Measurements from ENCODE around the gene ADCY7. TPM values are rescaled to one million over a fixed set of nuclear protein-coding genes. Genes with fewer than 3 reads are reported as not detected.

The ADCY7 gene
- total RNA-seq, 3 donors from 2014 or later (not counting 1 experiment from before 2014, with no cell fraction given) = 479 to 591 (median 512) TPM

- no peak for TF ChIP-seq CTCF (IDR thresholded peaks at IDR 0.05)
- WGBS (ENCODE audit: insufficient coverage) = 65% methylated on average over 5 of the region's 5 CpGs
- H3K27me3 Mint-ChIP-seq (ENCODE audit: low read depth in 2 of 2) = no peaks in the 10 kb centered on the region
- peaks cover 86% of the 10 kb centered on the region in 2 donors for H3K4me1 Mint-ChIP-seq
- intact Hi-C loops (cut with micrococcal nuclease) = no loop called here
- no peaks in the 10 kb centered on the region for H3K9me3 Mint-ChIP-seq
- Histone ChIP-seq H3K4me1 (ENCODE audit: control insufficient read depth, insufficient read depth, low read length) (peaks cover 97% of the 10 kb centered on the region), H3K4me3 (ENCODE audit: low read length) (no peak overlapping the region), H3K27me3 (ENCODE audit: control insufficient read depth, insufficient read depth, low read length) (no peaks in the 10 kb centered on the region), H3K27ac (ENCODE audit: low read length) (peak overlapping the region; percentile 93), H3K9me3 (ENCODE audit: control insufficient read depth, insufficient read depth, low read length) (no peaks in the 10 kb centered on the region), H3K36me3 (ENCODE audit: control insufficient read depth, insufficient read depth, low read length) (peaks cover 12% of the 10 kb centered on the region)
- peak overlapping the region; percentile 91 to 99 for H3K27ac Mint-ChIP-seq
- H3K36me3 Mint-ChIP-seq = no peaks in the 10 kb centered on the region
- H3K4me3 Mint-ChIP-seq = peak overlapping the region; percentile 90
- ATAC-seq = no peak
- DNase-seq = no peak
These were observed 6.5 kb downstream of the ADCY7 start for GRCh38 chr16:50272687-50273381.

GRCh38 chr16:50273382-50273690 is 7.0 kb downstream of the ADCY7 start:
- H3K36me3 ChIP-seq (ENCODE audit: control insufficient read depth, insufficient read depth, low read length) = peaks cover 12% of the 10 kb centered on the region
- peaks cover 87% of the 10 kb centered on the region in 2 donors for H3K4me1 Mint-ChIP-seq
- no peaks in the 10 kb centered on the region for H3K27me3 Mint-ChIP-seq (ENCODE audit: low read depth in 2 of 2)
- H3K4me1 ChIP-seq (ENCODE audit: control insufficient read depth, insufficient read depth, low read length) = peaks cover 97% of the 10 kb centered on the region
- peak overlapping the region; percentile 91 to 99 for H3K27ac Mint-ChIP-seq
- no peaks in the 10 kb centered on the region for H3K9me3 ChIP-seq (ENCODE audit: control insufficient read depth, insufficient read depth, low read length)
- ATAC-seq = no peak
- peak overlapping the region; percentile 90 for H3K4me3 Mint-ChIP-seq
- H3K27ac ChIP-seq (ENCODE audit: low read length) = peak overlapping the region; percentile 93
- no peak for DNase-seq
- intact Hi-C loops (cut with micrococcal nuclease) = no loop called here
- H3K36me3 Mint-ChIP-seq = peaks cover 3% of the 10 kb centered on the region
- 48% methylated on average over 2 of the region's 2 CpGs for WGBS (ENCODE audit: insufficient coverage)
- H3K4me3 ChIP-seq (ENCODE audit: low read length) = no peak overlapping the region
- no peak for TF ChIP-seq CTCF (IDR thresholded peaks at IDR 0.05)
- H3K9me3 Mint-ChIP-seq = peaks cover 0 to 2% of the 10 kb centered on the region in 2 donors
- H3K27me3 ChIP-seq (ENCODE audit: control insufficient read depth, insufficient read depth, low read length) = no peaks in the 10 kb centered on the region

- Mint-ChIP-seq H3K27me3 (ENCODE audit: low read depth in 2 of 2) (no peaks in the 10 kb centered on the region), H3K27ac (peak overlapping the region; percentile 91 to 99), H3K4me3 (peak overlapping the region; percentile 90), H3K4me1 (peaks cover 87% of the 10 kb centered on the region in 2 donors), H3K36me3 (peaks cover 7% of the 10 kb centered on the region), H3K9me3 (peaks cover 0 to 4% of the 10 kb centered on the region in 2 donors)
- H3K4me3 ChIP-seq (ENCODE audit: low read length) = peak overlapping the region; percentile 59
- intact Hi-C loops (cut with micrococcal nuclease) = loop anchor here (1.0 kb wide), 1 partner anchor 8 kb away; the partner anchor contains the start of gene ADCY7
- peak overlapping the region; percentile 93 for H3K27ac ChIP-seq (ENCODE audit: low read length)
- DNase-seq (peak in 1 of 2 donors; percentile 67), ATAC-seq (peak; percentile 11 to 55 (median 20))
- WGBS (ENCODE audit: insufficient coverage) = 3% methylated on average over 13 of the region's 13 CpGs
- no peaks in the 10 kb centered on the region for H3K27me3 ChIP-seq (ENCODE audit: control insufficient read depth, insufficient read depth, low read length)
- H3K4me1 ChIP-seq (ENCODE audit: control insufficient read depth, insufficient read depth, low read length) = peaks cover 96% of the 10 kb centered on the region
- peaks cover 12% of the 10 kb centered on the region for H3K36me3 ChIP-seq (ENCODE audit: control insufficient read depth, insufficient read depth, low read length)
- TF ChIP-seq CTCF (IDR thresholded peaks at IDR 0.05) = no peak
- no peaks in the 10 kb centered on the region for H3K9me3 ChIP-seq (ENCODE audit: control insufficient read depth, insufficient read depth, low read length)
These were observed 7.6 kb downstream of the ADCY7 start for GRCh38 chr16:50273888-50274325.

All from natural killer cell (primary cell).